ENCODE results near the gene ZNF525. TPM values are rescaled to one million over a fixed set of nuclear protein-coding genes. Genes with fewer than 3 reads are reported as not detected.
A peak's percentile ranks its signal among the peaks of the same experiment; 100 is the strongest.

The ZNF525 gene
- total and polyA plus RNA-seq, 9 of the 15 experiments (the other 6 are each of a cell fraction or from before 2014, with no cell fraction given): 1.5 to 12.0 (median 6.7) TPM

DNA sequence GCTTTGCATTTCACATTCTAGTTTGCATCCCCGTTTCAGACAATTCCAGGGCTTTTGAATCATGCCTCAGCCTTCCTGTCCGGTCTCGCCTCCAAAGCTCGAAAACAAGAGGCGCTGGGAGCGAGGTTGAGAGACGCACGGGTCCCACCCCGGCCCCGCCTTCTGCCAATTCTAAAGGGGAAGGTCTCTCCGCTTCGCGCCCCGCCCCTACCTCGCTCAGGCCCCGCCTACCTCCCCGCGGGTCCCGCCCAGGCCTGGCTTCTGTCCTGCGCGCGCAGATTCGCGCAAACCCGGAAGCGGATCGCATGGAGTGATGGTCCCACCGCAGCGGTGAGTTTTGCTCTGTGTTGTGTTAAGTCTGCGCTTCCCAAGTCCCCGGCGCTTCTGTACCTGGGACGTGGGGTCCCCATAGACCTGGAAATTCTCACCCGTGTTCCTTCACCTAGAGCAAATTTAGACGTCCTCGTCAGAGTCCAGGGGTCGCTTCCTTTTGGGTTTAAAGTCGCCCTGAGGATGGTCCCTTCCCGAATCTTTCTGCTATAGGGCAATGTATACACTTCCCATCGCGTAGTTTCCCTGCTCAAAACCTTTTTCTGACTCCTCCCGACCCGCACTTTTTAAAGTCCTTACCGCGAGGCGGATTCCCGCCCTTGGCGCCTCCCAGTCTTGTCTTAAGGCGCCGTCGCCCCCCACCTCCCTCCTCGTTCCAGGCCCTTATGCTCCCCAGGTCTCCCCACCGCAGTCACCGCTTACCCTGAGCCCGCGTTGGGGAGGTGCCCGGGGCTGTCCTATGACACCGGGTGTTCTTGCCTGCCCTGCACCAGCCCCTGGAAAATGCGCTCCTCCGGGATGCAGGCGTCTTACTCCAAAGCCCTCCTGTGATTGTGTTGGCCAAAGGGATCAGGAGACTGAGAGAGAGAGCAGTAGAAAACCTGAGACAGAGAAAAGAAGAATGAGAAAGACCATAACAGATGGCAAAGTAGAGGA lies 31.7 kb upstream of the ZNF525 start, which contains the start of gene ZNF845 (continued):
- TF ChIP-seq ZNF407 (IDR thresholded peaks at IDR 0.05; ENCODE audit: low read depth) (no peak), RFX7 (CRISPR knock-in tag; IDR thresholded peaks at IDR 0.05) (no peak), MYNN (IDR thresholded peaks at IDR 0.05) (no peak), MYNN (CRISPR knock-in tag; IDR thresholded peaks at IDR 0.05) (no peak), ELF1 (tag; IDR thresholded peaks at IDR 0.05) (peak; percentile 96), MAFF (IDR thresholded peaks at IDR 0.05; ENCODE audit: low read length) (no peak), RREB1 (CRISPR knock-in tag; IDR thresholded peaks at IDR 0.05) (no peak), RBM34 (IDR thresholded peaks at IDR 0.05; ENCODE audit: borderline replicate concordance, insufficient read depth, low read length) (no peak), POLR2G (IDR thresholded peaks at IDR 0.05; ENCODE audit: low read depth, low read length) (peak; percentile 81), EGR1 (conservative IDR thresholded peaks at IDR 0.05) (no peak), ZEB2 (IDR thresholded peaks at IDR 0.05) (no peak)
- TF ChIP-seq, protein P1, sequence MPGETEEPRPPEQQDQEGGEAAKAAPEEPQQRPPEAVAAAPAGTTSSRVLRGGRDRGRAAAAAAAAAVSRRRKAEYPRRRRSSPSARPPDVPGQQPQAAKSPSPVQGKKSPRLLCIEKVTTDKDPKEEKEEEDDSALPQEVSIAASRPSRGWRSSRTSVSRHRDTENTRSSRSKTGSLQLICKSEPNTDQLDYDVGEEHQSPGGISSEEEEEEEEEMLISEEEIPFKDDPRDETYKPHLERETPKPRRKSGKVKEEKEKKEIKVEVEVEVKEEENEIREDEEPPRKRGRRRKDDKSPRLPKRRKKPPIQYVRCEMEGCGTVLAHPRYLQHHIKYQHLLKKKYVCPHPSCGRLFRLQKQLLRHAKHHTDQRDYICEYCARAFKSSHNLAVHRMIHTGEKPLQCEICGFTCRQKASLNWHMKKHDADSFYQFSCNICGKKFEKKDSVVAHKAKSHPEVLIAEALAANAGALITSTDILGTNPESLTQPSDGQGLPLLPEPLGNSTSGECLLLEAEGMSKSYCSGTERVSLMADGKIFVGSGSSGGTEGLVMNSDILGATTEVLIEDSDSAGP (CRISPR knock-in tag; IDR thresholded peaks at IDR 0.05): no peak

All from K562 (cell line).